ENCODE measurements around the gene C2CD3.
A peak's percentile ranks its signal among the peaks of the same experiment; 100 is the strongest.
"Not testable (repeated sequence)": the region's sequence is repeated elsewhere in the genome, so short reads cannot be mapped to it uniquely, and the experiment has no call there.

C2CD3 gene

GRCh38 chr11:74162681-74163467, 7.9 kb downstream of the C2CD3 start:
- DNase-seq (ENCODE audit: low spot score) = no peak

GRCh38 chr11:74159642-74160041, 11.2 kb downstream of the C2CD3 start:
- DNase-seq (ENCODE audit: low spot score) = no peak

- peak; percentile 28 for DNase-seq (ENCODE audit: low spot score)
Measured at GRCh38 chr11:74157169-74157568, 13.6 kb downstream of the C2CD3 start.

- no peak for DNase-seq (ENCODE audit: low spot score)
Measured at GRCh38 chr11:74154620-74155281, 16.1 kb downstream of the C2CD3 start.

- DNase-seq (ENCODE audit: low spot score) = no peak
Measured at GRCh38 chr11:74153224-74153623, 17.6 kb downstream of the C2CD3 start.

- DNase-seq (ENCODE audit: low spot score) = no peak
Measured at GRCh38 chr11:74147199-74147929, 23.4 kb downstream of the C2CD3 start.

GRCh38 chr11:74144592-74144991, 26.2 kb downstream of the C2CD3 start:
- no peak for DNase-seq (ENCODE audit: low spot score)

- no peak for DNase-seq (ENCODE audit: low spot score)
Measured at GRCh38 chr11:74142624-74143023, 28.2 kb downstream of the C2CD3 start.

GRCh38 chr11:74141908-74142307, 28.9 kb downstream of the C2CD3 start:
- no peak for DNase-seq (ENCODE audit: low spot score)

GRCh38 chr11:74141241-74141695, 29.5 kb downstream of the C2CD3 start:
- no peak for DNase-seq (ENCODE audit: low spot score)

GRCh38 chr11:74139919-74140431, 30.8 kb downstream of the C2CD3 start:
- not testable (repeated sequence) for DNase-seq (ENCODE audit: low spot score)

GRCh38 chr11:74139151-74139918, 31.5 kb downstream of the C2CD3 start:
- no peak for DNase-seq (ENCODE audit: low spot score)

- peak; percentile 56 for DNase-seq (ENCODE audit: low spot score)
Measured at GRCh38 chr11:74138572-74138971, 32.2 kb downstream of the C2CD3 start.

GRCh38 chr11:74138021-74138420, 32.8 kb downstream of the C2CD3 start:
- DNase-seq (ENCODE audit: low spot score) = no peak

- no peak for DNase-seq (ENCODE audit: low spot score)
Measured at GRCh38 chr11:74135127-74135840, 35.5 kb downstream of the C2CD3 start.

GRCh38 chr11:74134661-74135060, 36.1 kb downstream of the C2CD3 start:
- no peak for DNase-seq (ENCODE audit: low spot score)

- DNase-seq (ENCODE audit: low spot score) = no peak
Measured at GRCh38 chr11:74133436-74133835, 37.4 kb downstream of the C2CD3 start.

GRCh38 chr11:74132833-74133232, 38.0 kb downstream of the C2CD3 start:
- no peak for DNase-seq (ENCODE audit: low spot score)

- not testable (repeated sequence) for DNase-seq (ENCODE audit: low spot score)
Measured at GRCh38 chr11:74129121-74129520, 41.7 kb downstream of the C2CD3 start.

GRCh38 chr11:74123008-74123448, 47.8 kb downstream of the C2CD3 start:
- no peak for DNase-seq (ENCODE audit: low spot score)

GRCh38 chr11:74121804-74122203, 49.0 kb downstream of the C2CD3 start:
- no peak for DNase-seq (ENCODE audit: low spot score)
